Measurements from ENCODE around the gene ZFP62.
"Not testable (repeated sequence)": the region's sequence is repeated elsewhere in the genome, so short reads cannot be mapped to it uniquely, and the experiment has no call there.

ZFP62 gene

GRCh38 chr5:180830253-180831138 is 30.6 kb downstream of the ZFP62 start:
- FAIRE-seq: no peak

GRCh38 chr5:180829726-180830125 is 31.4 kb downstream of the ZFP62 start:
- FAIRE-seq: no peak

More at GRCh38 chr5:180830253-180831138, 30.6 kb downstream of the ZFP62 start:
- TF ChIP-seq POLR2A (IDR thresholded peaks at IDR 0.05; ENCODE audit: low read depth, low read length): no peak
- no peak for DNase-seq (ENCODE audit: insufficient read length, low spot score)

GRCh38 chr5:180828756-180829531 is 32.1 kb downstream of the ZFP62 start:
- not testable (repeated sequence) for FAIRE-seq; DNase-seq (ENCODE audit: insufficient read length, low spot score)

More at GRCh38 chr5:180829726-180830125, 31.4 kb downstream of the ZFP62 start:
- no peak for DNase-seq (ENCODE audit: insufficient read length, low spot score)
- TF ChIP-seq POLR2A (IDR thresholded peaks at IDR 0.05; ENCODE audit: low read depth, low read length): no peak

- not testable (repeated sequence) for FAIRE-seq; DNase-seq (ENCODE audit: insufficient read length, low spot score)
These were observed 33.7 kb downstream of the ZFP62 start for GRCh38 chr5:180827374-180827773.

- DNase-seq (ENCODE audit: insufficient read length, low spot score) (no peak), FAIRE-seq (no peak)
- no peak for TF ChIP-seq POLR2A (IDR thresholded peaks at IDR 0.05; ENCODE audit: low read depth, low read length)
These were observed 35.1 kb downstream of the ZFP62 start for GRCh38 chr5:180825768-180826525.

GRCh38 chr5:180824630-180825476 is 36.2 kb downstream of the ZFP62 start:
- TF ChIP-seq POLR2A (IDR thresholded peaks at IDR 0.05; ENCODE audit: low read depth, low read length): no peak
- no peak for DNase-seq (ENCODE audit: insufficient read length, low spot score)
- no peak for FAIRE-seq

- FAIRE-seq: no peak
- TF ChIP-seq POLR2A (IDR thresholded peaks at IDR 0.05; ENCODE audit: low read depth, low read length): no peak
- no peak for DNase-seq (ENCODE audit: insufficient read length, low spot score)
These were observed 37.0 kb downstream of the ZFP62 start for GRCh38 chr5:180823940-180824629.

- TF ChIP-seq POLR2A (IDR thresholded peaks at IDR 0.05; ENCODE audit: low read depth, low read length): no peak
- FAIRE-seq: no peak
- DNase-seq (ENCODE audit: insufficient read length, low spot score): no peak
These were observed 37.7 kb downstream of the ZFP62 start for GRCh38 chr5:180823346-180823745.

- DNase-seq (ENCODE audit: insufficient read length, low spot score) (no peak), FAIRE-seq (no peak)
- TF ChIP-seq POLR2A (IDR thresholded peaks at IDR 0.05; ENCODE audit: low read depth, low read length): no peak
These were observed 39.5 kb downstream of the ZFP62 start for GRCh38 chr5:180821538-180821937.

- DNase-seq (ENCODE audit: insufficient read length, low spot score): no peak
- FAIRE-seq: no peak
- TF ChIP-seq POLR2A (IDR thresholded peaks at IDR 0.05; ENCODE audit: low read depth, low read length): no peak
These were observed 40.2 kb downstream of the ZFP62 start for GRCh38 chr5:180820788-180821321.

GRCh38 chr5:180818677-180819341 is 42.3 kb downstream of the ZFP62 start:
- DNase-seq (ENCODE audit: insufficient read length, low spot score) (no peak), FAIRE-seq (no peak)
- TF ChIP-seq POLR2A (IDR thresholded peaks at IDR 0.05; ENCODE audit: low read depth, low read length): no peak
